GM19351 (cell line): ENCODE data around the gene ING4.
"Not testable (repeated sequence)": the region's sequence is repeated elsewhere in the genome, so short reads cannot be mapped to it uniquely, and the experiment has no call there.

Experiments used
- ATAC-seq: cut with Tn5 transposase; IDR thresholded peaks from one replicate; pipeline ENCODE4 v1.9.1; 2021; ENCODE audit warnings: mild to moderate bottlenecking, moderate library complexity; ENCODE audit not compliant: unreplicated experiment

The ING4 gene

DNA sequence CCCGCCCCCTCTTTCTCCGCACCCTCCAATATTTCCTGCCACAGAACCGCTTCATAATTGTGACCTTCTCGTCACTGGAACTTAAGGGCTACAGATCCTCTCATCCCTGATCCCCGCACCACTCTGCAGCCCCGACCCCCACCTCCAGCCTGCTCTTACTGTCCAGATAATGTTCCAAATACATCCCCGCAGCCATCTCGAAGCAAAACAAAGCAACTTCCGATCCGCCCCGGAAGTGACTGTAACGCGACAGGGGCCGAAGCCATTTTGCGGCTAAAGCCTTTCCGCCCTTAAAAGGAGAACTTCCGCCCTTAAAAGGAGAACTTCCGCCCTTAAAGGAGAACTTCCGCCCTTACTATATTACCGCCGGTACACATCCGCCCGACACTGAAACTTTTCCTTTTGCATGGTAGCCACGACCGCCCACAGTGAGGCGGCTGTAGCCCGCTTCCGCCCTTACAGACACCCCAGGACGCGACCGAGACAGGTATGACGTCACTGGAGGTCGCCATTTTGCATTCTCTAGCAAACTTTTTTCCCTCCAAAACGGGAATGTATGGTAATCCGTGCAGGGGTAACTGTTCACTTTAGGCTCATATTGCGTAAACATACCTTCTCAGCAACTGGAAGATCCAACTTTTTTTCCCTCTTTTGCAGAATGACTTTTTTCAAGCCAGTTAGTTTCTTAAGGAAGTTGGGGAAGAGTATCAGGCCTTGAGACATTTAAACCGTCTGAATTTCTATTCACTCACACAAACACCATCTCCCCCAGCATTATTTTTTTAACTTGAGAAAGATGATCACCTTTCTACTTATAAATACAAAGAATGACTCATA lies at the start of gene ING4:
Gene ING4 (minus strand): TSS at position 214 of the 837 bp plus-strand sequence. CDS start 18 bp downstream, at position 196.
- peak; percentile 98 for ATAC-seq

DNA sequence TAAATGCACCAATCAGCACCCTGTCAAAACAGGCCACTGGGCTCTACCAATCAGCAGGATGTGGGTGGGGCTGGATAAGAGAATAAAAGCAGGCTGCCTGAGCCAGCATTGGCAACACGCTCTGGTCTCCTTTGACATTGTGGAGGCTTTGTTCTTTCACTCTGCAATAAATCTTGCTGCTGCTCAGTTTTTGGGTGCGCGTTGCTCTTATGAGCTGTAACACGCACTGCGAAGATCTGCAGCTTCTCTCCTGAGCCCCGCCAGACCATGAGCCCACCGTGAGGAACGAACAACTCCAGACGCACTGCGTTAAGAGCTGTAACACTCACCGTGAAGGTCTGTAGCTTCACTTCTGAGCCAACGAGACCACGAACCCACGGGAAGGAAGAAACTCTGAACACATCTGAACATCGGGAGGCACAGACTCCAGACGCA lies 46.1 kb upstream of the ING4 start:
- ATAC-seq: no peak

DNA sequence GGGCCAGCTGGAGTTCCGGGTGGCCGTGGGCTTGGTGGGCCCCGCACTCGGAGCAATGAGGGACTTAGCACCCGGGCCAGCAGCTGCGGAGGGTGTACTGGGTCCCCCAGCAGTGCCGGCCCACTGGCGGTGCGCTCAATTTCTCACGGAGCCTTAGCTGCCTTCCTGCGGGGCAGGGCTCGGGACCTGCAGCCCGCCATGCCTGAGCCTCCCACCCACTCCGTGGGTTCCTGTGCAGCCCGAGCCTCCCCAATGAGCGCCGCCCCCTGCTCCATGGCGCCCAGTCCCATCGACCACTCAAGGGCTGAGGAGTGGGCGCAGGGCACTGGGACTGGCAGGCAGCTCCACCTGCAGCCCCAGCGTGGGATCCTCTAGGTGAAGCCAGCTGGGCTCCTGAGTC lies 45.4 kb upstream of the ING4 start:
- not testable (repeated sequence) for ATAC-seq

DNA sequence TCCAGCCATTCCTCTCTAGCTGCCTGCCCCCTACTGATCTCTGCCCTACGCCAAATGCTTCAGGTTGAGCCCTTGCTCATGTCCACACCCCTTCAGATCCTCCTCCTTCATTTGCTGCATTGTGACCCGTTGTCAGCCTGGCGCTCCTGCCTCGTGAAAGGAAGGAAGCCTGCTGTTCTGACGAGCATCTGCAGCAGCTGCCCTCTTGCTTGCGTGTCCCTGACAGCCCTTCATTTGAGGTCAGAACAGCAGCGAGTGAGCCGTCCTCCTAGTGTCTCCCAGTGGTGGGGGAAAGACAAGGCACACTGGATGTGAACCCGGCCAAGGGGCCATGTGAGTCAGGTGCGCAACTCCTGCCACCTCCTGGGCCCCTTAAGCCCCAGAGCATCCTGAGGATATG lies 40.7 kb upstream of the ING4 start:
- ATAC-seq: no peak

DNA sequence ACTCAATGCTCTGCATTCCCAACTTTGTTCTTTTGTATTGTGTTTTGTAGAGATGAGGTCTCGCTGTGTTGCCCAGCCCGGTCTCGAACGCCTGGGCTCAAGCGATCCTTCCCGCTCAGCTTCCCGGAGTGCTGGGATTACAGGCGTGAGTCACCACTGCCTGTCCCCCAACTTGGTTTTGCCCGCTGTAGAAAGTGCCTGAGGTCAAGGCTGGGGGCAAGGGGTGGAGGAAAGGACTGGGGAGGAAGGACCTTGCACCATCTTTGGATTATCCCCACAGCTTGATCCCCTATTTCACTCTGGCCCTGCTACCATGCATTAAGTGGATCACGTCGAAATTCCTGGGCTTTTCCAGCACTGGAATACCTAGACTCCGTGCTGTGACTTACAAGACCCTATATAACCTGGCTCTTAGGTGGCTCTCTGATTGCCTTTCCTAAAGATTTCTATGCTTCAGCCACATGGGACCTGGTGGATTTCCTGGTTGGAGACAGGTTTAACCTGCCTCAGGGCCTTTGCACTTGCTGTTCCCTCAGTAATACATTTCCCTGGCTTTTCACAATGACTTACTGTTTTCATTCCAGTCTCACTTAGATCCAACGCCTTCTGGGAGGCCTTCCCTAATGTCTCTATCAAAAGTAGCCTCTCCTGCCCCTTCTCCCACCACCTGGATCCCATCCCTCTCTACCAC lies 38.3 kb upstream of the ING4 start:
- no peak for ATAC-seq

DNA sequence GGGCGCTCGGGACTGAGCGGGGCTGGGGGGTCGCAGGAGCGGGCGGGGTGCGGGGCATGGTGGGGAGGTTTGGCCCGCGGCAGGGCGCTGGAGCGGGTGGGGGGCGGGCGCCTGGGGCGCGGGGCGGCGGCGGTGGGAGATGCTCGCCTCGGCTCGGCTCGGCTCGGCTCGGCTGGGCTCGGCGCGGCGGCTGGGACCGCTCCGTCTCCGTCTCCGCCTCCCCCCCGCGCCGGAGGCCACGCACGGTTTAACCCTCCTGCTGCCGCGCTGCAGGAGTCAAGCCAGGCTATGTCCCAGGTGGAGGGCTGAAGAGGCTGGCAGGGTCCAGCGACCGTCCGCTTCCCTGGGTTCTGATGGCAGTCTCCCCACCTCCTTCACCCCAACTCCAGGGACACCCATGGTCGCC lies 37.7 kb upstream of the ING4 start, which contains the start of gene PIANP:
Gene PIANP (minus strand): TSS at position 170 of the 406 bp plus-strand sequence. CDS start 2,754 bp downstream, outside the sequence.
- no peak for ATAC-seq

DNA sequence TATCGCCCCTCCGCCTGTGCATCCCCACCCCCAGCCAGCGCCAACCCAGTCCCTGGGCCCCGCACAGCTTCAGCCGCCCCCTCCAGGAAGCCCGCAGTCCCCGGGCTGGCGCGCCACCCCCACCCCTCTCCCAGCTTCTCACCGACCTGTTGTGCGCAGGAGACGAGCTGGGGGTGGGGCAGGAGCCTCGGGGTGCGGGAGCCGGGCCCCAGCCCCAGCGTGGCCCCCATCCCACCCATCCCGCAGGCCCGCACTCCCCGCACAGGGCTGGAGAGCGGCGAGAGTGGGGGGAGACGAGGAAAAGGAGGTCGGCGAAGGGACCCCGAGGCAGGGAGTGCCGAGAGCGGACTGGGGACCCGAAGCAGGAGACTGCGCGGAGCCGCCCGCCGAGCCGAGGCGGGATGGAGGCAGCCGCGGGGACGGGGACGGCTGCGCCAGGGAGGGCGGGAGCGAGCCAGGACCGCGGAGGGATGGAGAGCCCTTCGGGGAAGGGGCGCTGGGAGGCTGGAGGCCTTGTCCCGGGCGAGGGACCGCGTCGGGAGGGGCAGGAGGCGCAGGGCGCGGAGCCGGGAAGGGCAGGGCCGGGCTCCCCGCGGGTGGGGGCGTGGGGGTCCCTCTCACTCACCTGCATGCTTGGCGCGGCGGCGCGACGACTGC lies 37.2 kb upstream of the ING4 start:
- no peak for ATAC-seq

DNA sequence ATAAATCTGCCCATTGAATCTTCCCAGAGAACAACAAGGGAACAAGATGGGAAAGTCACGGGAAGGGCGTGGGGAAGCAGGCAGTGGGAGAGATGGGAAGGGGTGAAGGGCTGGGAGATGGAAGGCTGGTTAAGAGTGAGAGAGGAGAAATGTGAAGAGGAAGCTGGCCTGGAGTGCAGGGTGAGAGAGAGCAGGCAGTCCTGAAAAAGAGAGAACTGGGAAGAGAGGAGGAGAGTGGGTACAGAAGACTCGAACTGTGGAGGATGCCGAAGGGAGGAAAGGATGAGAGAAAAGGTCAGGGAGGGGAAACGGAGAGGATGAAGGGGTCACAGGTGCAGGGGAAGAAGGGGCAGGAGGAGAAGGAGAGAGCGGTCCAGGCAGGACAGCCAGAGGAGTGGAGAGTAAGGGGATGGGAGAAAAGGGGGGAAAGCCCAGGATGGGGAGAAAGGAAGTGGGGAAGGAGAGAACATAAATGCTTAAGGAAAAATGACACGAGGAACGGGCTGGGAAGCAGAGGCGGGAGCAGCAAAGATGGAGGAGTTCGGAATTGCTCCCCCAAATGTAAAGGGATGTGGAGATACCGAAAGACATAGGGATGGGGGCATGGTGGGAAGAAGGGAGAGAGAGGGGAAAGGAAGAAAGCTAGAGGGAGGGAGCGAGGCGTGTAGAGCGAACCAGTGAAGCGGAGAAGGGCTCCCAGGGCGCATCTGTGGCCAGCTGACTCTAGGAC lies 36.5 kb upstream of the ING4 start:
- no peak for ATAC-seq

DNA sequence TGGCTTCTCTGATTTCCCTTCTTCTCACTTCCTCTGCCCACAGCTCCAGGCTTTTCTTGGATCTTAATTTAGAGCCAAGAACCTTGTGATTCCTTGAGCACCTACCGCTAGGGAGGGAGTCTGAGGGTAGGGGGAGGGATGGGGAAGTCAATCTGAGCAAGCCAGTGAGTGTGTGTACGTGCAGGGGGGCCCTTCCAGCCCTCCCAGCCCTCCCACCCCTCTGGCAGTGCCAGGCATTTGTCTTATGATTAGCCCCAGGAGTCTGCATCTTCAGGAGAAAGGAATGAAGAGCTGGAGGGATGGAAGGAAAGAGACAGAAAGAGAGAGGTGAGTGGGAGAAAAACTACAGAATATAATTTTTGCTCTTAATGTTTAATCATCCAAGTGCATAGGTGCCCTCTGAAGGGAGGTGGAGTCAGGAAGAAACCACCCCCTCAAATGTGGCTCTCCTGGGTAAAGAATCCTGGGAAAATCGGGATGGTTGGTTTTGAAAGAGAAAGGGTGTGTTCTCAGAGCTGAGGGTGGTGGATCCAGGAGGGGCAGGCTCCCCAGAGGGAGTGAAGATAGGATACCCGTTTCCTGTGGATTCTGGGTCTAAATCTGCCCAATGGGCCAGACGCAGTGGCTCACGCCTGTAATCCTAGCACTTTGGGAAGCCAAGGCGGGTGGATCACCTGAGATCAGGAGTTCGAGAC lies 35.6 kb upstream of the ING4 start:
- no peak for ATAC-seq

DNA sequence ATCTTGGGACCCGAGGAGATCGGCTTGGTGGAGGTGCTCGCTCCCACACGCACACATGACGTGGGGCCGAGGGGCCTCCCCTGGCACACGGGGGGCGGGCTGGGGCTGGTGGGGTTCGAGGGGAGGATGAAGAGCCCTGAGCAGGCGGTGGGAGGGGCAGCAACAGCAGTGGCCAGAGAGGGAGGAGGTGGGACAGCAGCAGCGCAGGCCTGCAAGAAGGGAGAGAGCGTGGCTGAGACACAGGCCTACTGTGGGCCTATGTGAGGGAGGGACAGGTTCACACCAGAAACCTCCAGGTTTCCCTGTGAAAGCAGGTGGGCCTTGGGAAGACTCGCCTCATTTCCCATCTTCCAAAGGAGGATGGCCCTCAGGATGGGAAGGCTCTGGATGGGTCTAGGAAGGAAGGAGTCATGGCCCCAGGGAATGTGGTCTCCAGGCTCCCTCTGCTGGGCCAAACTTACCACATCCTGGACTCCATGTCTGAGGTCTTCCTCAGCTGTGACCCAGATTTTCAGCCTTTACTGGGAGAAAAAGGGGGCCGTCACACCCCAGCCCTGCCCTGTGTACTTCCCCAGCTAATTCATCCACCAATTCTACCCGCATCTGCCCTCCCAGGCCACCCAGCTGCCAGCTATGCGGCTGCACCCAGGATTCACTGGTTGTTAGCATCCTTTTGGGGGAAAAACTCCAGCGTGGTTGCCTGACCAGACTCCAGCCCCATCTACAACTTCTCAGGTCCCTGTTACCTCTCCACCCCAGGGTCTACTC lies 34.8 kb upstream of the ING4 start:
- ATAC-seq: no peak

DNA sequence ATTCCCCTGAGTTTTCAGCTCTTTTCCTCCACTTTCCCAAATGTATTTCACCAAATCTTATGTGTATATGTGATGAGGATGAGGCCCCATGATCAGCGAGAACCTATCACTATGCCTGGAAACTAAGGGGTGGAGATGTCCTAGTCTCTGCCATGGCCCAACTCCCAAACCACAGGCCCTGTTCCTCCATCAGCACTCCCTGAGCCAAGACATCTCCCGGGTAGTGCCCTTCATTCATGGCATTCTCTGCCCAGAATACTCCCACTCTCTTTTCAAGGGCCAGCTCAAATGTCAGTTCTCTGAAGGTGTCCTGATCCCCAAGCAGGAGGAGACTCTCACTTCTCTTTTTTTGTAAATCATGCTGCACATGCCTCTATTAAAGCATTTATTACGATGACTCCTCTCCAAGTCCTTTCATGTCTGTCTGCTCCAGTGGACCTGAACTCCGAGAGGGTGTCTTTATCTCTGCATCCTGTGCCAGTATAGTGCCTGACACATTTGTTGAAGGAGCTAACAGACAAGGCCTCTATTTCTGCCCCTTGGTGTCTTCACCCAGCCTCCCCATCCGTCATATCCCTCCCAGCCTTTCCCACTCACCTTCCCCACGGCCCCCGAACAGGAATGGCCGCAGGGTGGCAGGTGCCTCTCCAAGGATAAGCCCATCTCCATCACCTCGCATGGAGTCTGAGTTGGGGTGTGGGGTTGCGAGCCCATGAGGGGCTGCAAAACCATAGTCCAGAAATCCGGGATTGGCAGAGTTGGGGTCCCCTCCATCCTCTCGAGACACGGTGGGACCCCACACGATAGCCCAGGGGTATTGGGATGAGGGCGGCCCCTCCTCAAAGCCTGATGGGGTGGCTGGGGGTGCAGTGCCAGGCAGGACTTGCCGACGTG lies 34.0 kb upstream of the ING4 start:
- no peak for ATAC-seq

DNA sequence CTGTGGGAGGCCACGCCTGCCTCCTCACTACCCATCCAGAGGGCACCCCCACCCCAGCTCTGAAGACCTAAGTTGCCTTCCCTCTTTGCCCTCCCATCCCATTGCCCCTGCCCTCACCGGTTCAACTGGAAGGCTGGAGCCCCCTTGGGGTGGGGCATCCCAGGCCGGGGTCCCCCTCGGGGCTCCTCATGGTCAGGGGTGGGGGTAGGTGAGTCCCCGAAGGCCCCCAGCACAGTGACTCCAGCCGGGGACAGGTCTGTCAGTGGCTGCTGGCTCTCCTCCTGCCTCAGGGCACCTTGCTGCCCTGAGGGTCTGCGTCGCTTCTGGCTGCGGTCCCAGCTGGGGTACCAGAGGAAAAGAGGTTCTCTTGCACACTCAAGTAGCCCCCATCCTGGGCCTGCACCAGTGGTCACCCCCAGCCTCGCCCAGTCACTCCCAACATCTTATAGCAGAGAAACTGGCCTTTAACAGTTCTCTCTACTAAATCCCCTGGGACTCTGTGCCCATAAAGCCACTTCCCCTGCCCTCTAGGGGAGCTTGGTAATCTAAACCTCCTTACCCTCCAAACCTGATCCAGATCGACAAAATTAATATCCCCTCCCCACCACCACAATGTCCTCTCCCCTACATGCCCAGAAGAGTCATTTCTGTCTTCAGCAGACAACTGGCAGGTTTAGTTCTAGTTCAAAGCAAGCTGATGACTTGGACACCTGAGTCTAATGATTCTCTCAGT lies 32.6 kb upstream of the ING4 start:
- ATAC-seq: no peak

DNA sequence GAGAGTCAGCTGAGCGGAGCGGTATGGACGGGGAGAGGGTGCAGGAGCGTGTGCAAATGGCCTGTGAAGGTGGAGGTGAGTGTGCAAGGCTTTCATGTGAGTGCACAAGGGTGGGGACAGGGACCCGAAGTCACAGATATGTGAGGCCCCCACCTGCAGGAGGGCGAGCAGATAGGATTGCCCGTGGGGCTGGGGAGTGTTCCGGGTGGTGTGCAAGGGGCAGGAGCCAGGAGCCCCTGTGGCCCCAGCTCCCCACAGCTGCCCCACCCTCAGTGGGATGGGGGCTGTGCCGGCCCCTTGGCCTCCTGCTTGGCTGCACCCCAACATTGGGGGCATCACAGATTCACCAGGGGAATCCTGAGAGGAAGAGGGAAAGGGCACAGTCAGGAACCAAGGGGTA lies 31.8 kb upstream of the ING4 start:
- no peak for ATAC-seq

DNA sequence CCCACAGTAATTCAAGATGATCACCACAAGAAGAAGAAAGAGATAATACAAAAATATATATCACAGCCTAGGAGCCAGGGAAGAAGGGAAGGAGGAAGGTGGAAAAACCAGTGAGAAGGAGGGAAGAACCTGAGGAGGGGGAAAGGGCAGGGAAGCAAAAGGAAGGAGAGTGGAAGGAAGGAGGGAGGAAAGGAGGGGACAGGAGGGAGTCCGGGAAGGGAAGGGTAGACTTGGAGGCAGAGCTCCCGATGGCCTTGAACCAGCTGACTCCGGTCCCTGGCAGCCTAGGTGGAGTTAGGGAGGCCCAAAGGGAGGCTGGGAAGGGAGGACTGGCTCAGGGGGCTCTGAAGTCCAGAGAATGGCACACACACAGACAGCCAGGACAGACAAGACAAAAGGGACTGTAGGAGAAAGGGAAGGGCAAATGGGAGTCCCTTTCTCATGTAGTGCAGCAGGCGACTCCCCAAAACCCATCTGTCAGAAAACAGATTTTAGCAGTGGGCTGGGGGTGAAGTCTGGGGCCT lies 31.0 kb upstream of the ING4 start:
- no peak for ATAC-seq

DNA sequence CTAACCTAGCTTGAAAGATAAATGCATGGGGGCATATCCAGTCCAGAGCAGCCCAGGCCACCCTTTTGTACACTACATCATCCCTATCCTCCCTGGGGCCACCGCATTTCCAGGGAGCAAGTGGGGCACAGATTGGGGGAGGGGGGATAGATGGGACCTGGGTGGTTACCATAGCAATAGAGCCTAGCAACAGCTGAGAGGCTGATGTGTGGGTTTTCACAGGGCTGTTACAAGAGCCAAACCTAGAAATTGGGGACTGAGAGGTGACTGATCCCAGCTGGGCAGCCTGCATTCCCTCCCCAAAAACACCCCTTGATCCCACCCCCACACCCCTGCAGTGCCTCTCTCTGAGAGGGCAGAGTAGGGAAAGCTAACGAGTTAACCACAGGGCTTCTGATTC lies 30.0 kb upstream of the ING4 start:
- ATAC-seq: no peak

DNA sequence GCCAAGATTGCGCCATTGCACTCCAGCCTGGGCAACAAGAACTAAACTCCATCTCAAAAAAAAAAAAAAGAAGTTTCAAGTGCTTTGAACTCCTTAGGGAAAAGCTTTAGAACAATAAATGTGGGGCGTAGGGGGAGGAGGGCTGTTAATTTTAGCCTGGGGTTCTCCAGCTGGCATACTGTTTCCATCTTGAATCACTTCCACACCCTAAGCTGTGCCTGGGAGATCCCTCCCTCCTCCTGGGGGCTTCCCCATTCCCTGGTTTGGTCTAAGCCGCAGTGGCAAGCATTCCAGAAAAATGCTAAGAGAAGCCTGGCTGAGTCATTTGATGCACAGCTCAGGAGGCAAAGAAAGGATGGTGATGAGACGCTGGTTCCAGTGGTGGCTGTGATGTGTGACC lies 28.6 kb upstream of the ING4 start:
- no peak for ATAC-seq

DNA sequence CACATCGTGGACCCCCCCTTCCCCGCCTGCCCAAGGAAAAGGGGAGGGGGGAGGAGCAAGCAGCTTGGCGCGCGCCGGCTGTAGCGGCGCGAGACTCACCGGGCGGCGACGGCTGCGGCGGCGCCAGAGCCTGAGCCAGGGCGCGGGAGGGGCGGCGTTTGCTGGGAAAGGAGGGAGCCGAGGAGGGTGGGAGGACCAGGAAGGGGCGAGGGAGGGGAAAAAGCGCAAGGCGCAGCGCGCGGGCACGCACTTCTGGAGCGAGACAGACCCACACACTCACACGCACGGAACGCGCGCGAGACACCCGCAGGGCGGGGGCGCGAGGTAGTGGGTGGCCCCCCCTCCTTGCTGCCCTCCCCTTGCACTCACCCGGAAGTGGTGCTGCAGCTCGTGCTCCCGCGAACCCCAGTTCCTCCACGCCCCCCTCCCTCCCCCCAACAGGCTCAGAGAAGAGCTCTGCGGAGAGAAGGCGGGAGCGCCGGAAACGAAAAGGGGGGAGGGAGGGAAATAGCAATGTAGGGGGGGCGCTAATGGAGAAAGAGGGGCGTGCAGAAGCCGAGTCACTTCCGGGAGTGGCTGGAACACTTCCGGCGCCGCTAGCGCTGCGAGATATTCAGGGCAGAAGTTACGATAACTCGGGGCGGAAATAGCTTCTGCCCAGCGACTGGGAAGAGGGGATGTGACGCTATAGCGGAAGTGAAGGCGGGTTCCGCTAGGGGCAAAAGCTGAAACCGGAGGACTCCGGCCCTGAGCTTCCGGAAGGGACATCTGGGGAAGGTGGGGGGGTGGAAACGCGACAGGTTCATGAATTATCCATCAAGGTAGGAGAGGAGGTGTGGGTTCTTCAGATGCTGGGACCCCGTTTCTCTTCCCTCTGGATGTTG lies 26.3 kb upstream of the ING4 start, which contains the start of gene ZNF384:
Gene ZNF384 (minus strand): TSS at position 377 of the 884 bp plus-strand sequence. CDS start 9,855 bp downstream, outside the sequence.
- peak; percentile 84 for ATAC-seq
